GM12801 (cell line): Measurements from ENCODE around the gene ATP9A.

Source experiments
- TF ChIP-seq, protein P1 (sequence below): IDR thresholded peaks from one replicate; pipeline ENCODE4 v1.5.1; 2011; ENCODE audit warnings: control low read depth; ENCODE audit not compliant: insufficient read length; ENCODE audit errors: extremely low read depth

The ATP9A gene

GRCh38 chr20:51653226-51653625 is 115.0 kb downstream of the ATP9A start:
- TF ChIP-seq, protein P1, sequence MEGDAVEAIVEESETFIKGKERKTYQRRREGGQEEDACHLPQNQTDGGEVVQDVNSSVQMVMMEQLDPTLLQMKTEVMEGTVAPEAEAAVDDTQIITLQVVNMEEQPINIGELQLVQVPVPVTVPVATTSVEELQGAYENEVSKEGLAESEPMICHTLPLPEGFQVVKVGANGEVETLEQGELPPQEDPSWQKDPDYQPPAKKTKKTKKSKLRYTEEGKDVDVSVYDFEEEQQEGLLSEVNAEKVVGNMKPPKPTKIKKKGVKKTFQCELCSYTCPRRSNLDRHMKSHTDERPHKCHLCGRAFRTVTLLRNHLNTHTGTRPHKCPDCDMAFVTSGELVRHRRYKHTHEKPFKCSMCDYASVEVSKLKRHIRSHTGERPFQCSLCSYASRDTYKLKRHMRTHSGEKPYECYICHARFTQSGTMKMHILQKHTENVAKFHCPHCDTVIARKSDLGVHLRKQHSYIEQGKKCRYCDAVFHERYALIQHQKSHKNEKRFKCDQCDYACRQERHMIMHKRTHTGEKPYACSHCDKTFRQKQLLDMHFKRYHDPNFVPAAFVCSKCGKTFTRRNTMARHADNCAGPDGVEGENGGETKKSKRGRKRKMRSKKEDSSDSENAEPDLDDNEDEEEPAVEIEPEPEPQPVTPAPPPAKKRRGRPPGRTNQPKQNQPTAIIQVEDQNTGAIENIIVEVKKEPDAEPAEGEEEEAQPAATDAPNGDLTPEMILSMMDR = no peak

DNA sequence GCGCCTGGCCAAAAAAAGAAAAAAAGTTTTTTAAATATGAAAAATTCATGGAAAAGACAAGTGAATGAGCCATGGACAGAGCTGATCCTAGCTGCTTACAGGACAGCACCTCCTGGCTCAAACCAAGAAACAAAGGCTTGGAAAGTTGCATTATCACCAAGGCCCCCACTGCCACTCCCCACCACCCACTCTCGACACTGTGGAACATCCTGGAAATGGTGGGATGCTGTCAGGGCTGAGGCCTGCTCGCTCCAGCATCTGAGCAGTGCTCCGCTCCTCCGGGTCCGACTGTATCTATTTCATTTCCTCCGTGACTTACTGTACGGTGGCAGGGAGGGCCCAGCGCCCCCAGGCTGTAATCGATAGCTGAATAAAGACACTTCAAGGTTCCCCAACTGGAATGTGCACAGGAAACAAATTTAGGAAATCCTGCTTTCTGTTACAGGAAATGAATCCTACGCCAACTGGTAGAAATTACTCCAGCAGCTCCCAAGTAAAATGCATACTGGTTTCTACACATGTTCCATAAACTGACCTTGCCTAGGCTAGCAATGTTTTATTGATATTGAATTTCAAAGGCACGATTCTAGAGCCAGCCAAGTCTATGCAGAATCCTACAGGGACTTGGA is 116.2 kb downstream of the ATP9A start:
- TF ChIP-seq, protein P1 = no peak

DNA sequence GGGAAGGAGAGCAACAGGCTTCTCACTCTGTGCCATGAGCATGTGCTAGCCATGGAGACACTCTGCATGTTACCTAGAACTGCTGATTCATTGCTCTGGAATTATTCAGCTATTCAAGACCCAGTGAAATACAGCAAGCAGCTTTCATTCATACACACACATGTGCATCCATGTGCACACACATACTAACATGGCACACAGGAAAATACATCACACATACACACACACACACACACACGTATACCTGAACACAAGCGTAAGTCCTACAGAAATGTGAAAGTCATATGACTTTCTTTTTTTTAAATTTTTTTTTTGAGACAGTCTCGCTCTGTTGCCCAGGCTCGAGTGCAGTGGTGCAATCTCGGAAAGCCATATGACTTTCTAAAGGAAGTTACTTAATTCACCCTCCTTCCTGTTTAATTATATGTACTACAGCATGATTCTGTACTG is 117.5 kb downstream of the ATP9A start:
- TF ChIP-seq, protein P1 = no peak

DNA sequence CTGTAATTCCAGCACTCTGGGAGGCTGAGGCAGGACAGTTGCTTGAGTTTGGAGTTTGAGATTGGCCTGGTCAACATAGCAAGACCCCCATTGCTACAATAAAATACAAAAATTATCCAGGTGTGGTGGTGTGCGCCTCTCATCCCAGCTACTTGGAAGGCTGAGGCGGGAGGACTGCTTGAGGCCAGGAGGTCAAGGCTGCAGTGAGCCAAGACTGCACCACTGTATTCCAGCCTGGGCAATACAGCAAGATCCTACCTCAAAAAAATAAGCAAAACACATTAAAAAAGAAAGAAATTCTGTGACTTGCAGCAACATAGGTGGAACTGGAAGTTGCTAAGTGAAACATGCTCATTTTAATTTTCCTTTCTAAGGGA is 119.6 kb downstream of the ATP9A start:
- TF ChIP-seq, protein P1 = no peak

DNA sequence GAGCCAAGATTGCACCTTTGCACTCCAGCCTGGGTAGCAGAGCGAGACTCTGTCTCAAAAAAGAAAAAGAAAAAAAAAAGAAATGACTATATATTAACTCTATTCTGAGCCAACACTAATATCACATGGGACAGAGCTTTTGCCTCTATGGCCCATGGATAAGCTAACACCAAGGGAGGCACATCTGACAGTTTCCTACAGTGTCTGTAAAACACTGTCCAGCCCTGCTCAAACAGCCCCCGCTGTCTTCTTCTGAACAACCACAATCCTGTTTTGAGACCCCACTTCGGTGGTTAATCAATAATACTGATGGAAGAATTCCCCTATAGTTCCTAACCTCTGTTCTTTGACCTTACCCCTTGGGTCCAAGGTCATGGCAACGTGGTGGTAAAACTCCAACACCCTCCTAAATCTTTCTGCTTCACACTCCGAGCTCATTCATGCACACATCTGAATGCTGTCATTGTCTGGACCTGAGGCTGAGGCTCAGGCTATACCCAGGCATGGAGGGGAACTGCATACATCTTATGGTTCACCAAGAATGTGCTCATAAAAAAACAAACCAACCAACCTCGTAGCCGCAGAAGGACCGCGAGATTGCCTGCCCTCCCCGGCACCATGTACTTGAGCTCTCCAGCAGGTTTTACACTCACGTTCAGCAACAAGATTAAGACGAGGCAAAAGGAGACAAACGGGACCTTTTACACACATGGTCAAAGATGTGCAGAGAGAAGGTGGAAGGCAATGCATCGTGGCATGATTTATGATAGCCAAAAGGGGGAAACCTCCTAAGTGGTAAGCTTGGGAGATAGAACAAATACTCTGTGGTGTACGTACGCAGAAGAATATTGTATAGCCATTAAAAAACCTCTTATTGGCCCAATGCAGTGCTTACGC is 120.3 kb downstream of the ATP9A start:
- TF ChIP-seq, protein P1 = no peak

- TF ChIP-seq, protein P1 = no peak
Measured at GRCh38 chr20:51643390-51643789, 124.8 kb downstream of the ATP9A start.

DNA sequence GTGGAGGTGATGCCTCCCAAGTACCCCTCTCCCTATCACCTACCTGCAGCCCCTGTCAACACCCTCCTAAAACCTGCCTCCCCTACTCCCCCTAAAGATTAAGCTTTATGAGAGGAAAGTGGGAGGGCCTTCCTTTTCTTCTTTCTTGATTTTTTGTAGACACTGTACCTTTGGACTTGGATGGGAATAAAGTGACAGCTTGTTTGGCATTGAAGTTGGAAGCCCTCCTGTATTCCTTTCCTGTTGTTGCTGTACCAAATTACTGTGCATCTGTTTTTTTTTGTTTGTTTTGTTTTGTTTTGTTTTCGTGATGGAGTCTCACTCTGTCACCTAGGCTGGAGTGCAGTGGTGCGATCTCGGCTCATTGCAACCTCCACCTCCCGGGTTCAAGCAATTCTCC is 126.3 kb downstream of the ATP9A start:
- TF ChIP-seq, protein P1 = no peak
